Stimulated activated CD8-positive, alpha-beta memory T cell treated with anti-CD3 and anti-CD28 coated beads, Interleukin-12 subunit alpha, Interleukin-12 subunit beta, amount 100 ng/mL, for 24 hours (primary cell): ENCODE results near the gene SERINC4.
"Not testable (repeated sequence)": the region's sequence is repeated elsewhere in the genome, so short reads cannot be mapped to it uniquely, and the experiment has no call there.

Experiments
- DNase-seq: peaks from one replicate; pipeline ENCODE4 v3.0.0-alpha.2; 2020; ENCODE audit errors: extremely low read depth

The SERINC4 gene

DNA sequence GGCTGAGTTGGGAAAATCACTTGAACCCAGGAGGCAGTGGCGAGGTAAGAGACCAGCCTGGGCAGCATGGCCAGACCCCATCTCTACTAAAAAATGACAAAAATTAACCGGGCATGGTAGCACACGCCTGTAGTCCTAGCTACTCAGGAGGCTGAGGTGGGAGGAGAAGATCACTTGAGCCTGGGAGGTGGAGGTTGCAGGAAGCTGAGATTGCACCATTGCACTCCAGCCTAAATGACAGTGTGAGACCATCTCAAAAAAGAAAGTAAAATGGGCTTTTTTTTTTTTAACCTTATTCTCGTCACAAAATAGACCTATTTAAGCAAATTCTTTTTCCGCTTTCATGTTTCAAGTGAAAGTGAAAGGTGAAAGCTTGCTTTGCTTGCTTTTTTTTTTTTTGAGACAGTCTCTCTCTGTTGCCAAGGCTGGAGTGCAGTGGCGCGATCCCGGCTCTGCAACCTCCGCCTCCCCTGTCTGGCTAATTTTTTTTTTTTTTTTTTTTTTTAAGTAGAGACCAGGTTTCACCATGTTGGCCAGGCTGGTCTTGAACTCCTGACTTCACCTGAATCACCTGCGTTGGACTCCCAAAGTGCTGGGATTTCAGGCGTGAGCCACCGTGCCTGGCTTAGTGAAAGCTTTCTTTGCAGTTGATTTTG is 50.2 kb downstream of the SERINC4 start:
- DNase-seq = no peak

DNA sequence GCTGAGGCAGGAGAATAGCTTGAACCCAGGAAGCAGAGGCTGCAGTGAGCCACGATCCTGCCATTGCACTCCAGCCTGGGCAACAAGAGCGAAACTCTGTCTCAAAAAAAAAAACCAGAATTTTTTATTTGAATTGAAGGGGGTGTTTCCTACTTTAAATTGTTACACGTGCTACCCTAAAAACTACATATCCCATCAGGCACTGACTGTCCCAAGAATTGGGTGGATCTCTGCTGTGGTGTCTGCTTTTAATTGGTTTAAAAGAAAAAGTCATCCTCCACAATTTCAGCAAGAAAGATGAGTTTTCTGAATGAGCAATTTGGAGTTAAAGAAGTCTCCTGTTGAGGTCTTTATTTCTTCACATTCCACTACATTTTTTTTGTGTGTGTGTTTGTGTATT is 51.6 kb downstream of the SERINC4 start:
- DNase-seq = no peak

DNA sequence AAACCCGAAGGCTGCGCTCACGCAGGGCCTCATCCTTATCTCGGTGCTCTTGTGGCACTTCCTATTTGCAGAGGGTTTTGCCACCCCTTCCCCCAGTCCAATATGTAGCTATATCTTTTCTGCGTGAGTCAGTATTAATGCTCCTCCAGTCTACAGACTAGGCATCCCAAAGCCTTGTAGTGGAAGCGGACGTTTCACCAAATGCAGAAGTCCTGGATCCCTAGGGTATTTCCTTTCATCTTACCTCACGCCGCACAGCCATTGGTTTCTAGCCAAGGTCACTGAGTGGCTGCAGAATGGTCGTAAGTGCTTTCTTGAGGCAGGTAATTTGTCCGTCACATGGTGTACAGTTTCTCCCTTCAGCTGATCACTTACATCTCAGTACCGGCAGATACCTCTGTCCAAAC is 53.1 kb downstream of the SERINC4 start:
- not testable (repeated sequence) for DNase-seq

DNA sequence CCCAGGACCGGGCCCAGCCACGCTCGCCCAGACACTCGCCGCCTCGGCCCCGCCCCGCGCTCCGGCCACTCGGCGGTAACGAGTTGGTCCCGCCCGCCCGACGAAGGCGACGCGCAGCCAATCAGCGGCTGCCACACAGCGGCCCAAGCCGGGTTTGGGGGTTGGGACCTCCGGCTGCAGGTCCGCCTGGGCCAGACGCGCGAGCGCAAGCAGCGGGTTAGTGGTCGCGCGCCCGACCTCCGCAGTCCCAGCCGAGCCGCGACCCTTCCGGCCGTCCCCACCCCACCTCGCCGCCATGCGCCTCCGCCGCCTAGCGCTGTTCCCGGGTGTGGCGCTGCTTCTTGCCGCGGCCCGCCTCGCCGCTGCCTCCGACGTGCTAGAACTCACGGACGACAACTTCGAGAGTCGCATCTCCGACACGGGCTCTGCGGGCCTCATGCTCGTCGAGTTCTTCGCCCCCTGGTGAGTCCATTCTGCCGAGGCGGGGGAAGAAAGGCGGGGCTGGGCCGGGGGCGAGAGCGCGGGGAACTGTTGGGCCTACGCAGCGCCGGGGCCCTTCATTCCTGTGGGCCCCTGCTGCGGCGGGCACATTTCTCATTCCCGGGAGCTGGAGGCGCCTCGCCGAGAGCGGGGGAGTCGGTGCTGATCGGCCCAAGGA is 53.6 kb downstream of the SERINC4 start, which contains the start of gene PDIA3:
TSS of gene PDIA3 (plus strand) at position 194 of the 658 bp plus-strand sequence. CDS start at position 296, 102 bp downstream.
- peak; percentile 74 for DNase-seq
